HG03095 (cell line): Measurements from ENCODE around the gene MBD1.
"Not testable (repeated sequence)": the region's sequence is repeated elsewhere in the genome, so short reads cannot be mapped to it uniquely, and the experiment has no call there.

Source experiments
- ATAC-seq: cut with Tn5 transposase; IDR thresholded peaks from one replicate; pipeline ENCODE4 v1.9.1; 2021; ENCODE audit warnings: moderate library complexity; ENCODE audit not compliant: unreplicated experiment

MBD1 gene

DNA sequence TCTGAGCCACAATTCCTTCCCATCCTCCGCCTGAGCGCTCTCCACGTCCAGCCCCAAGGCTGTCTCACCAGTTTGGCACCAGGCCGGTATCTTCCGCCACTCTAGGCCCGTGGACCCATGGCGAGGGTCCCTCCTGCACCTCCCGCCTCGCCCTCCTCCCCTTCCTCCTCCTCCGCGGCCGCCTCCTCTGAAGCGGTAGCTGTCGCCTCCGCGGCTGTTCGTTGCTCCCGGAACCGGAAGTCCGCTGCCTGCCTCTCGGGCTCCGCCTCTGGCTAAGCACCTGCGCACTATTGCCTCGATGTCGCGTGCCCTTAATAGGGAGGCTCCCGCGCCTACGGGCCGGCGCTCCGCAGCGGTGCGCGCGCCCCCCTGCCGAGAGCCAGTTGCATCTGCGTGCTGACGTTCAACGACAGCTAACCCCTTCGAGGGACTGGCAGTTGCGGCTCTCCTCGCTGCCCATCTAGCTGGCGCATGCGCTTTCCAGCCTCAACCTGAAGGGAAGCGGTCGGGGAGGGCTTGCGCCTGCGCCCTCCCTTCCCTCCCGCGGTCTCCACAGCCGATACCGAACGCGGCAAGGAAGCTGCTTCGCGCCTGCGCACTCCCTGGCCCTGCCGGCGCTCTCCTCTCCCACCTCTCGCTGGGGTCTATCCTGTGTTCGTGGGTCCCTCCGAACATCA is at the start of gene MBD1:
TSS of gene MBD1 (minus strand) at position 229 of the 677 bp plus-strand sequence. CDS start 1,531 bp downstream, outside the sequence.
- peak; percentile 87 for ATAC-seq

DNA sequence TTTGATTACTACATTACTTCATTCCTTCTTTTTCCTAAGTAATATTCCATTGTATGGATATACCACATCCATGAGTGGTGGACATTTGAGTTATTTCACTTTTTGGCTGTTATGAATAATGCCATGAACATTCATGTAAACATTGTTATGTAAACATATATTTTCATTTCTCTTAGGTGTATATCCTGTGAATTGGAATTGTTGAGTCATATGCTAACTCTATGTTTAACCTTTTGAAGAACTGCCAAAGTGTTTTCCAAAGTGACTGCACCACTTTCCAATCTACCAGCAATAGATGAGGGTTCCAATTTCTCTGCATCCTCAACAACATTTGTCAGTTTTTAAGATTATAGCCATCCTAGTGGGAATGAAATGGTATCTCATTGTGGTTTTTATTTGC is 48.9 kb upstream of the MBD1 start:
- ATAC-seq, result no peak

DNA sequence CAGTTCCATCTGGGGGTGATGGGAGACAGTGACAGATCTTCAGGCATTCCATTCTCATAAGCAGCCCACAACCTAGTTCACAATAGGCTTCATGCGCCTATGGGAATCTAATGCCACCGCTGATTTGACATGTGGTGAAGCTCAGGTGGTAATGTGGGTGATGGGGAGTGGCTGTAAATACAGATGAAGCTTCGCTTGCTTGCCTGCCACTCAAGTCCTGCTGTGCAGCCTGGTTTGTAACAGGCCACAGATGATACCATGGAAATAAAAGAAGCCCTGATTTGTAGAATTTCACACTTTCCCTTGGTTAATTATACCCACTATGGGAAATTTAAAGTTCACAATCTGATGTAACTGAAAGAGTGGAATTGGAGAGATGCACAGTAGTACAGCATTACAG is 46.7 kb upstream of the MBD1 start:
- ATAC-seq, result no peak

GRCh38 chr18:50320719-50321118 is 39.4 kb upstream of the MBD1 start:
- ATAC-seq, result peak; percentile 72

GRCh38 chr18:50315100-50315871 is 34.0 kb upstream of the MBD1 start:
- peak; percentile 75 for ATAC-seq

GRCh38 chr18:50313873-50314460 is 32.6 kb upstream of the MBD1 start:
- no peak for ATAC-seq

GRCh38 chr18:50313031-50313607 is 31.8 kb upstream of the MBD1 start:
- peak; percentile 6 for ATAC-seq

DNA sequence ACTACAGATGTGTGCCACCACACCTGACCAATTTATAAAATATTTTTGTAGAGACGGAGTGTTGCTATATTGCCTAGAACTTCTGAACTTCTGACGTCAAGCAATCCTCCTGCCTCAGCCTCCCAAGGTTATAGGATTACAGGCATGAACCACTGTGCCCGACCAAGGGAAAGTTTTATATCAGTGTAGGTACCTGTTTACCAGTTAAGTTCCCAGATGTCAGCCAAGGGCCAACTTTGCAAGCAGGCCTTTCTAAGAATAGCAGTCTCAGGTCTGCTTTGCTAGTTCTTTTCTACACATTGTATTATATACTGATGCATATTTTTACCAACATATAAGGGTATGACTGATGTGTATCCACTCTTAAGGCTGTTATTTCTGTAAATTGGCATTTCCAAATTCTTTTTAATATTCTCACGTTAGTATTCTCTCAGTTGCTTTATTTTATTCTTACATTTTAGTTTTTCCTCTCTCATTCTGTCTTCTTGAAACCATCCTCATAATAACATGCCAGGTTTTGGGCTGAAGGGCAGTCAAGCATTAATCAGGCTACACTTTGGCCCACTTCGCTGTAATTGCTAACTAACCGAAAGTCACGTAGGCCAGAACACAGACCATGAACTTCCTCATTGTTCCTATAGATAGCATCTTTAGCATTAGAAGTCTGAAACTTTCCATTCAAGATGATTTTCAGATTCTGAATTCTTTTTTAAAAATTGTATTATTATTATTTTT is 31.1 kb upstream of the MBD1 start:
- ATAC-seq, result peak; percentile 67

- no peak for ATAC-seq
These were observed 30.3 kb upstream of the MBD1 start for GRCh38 chr18:50311650-50312049.

GRCh38 chr18:50310080-50310479 is 28.8 kb upstream of the MBD1 start:
- no peak for ATAC-seq

- not testable (repeated sequence) for ATAC-seq
These were observed 27.5 kb upstream of the MBD1 start for GRCh38 chr18:50308851-50309250.

GRCh38 chr18:50307738-50308470 is 26.6 kb upstream of the MBD1 start:
- peak; percentile 87 for ATAC-seq

DNA sequence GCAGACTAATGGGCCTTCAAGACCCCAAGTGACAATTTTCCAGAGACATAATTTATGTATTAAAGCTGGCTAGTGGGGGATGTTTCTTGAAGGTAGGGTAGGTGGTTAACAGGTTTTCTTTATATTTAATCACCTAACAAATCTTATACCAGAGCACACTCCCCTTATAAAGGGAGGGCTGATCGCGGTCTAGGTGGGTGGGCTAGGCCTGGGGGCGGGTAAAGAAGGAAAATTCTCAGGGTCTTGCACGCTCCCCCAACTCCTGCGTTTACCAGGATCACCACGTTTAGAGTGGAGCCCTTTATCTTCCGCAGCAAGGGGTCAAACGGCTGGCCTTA is 26.0 kb upstream of the MBD1 start:
- ATAC-seq, result no peak

GRCh38 chr18:50306944-50307343 is 25.6 kb upstream of the MBD1 start:
- ATAC-seq, result no peak

GRCh38 chr18:50301074-50301473 is 19.8 kb upstream of the MBD1 start:
- no peak for ATAC-seq

GRCh38 chr18:50299626-50300388 is 18.5 kb upstream of the MBD1 start:
- no peak for ATAC-seq

DNA sequence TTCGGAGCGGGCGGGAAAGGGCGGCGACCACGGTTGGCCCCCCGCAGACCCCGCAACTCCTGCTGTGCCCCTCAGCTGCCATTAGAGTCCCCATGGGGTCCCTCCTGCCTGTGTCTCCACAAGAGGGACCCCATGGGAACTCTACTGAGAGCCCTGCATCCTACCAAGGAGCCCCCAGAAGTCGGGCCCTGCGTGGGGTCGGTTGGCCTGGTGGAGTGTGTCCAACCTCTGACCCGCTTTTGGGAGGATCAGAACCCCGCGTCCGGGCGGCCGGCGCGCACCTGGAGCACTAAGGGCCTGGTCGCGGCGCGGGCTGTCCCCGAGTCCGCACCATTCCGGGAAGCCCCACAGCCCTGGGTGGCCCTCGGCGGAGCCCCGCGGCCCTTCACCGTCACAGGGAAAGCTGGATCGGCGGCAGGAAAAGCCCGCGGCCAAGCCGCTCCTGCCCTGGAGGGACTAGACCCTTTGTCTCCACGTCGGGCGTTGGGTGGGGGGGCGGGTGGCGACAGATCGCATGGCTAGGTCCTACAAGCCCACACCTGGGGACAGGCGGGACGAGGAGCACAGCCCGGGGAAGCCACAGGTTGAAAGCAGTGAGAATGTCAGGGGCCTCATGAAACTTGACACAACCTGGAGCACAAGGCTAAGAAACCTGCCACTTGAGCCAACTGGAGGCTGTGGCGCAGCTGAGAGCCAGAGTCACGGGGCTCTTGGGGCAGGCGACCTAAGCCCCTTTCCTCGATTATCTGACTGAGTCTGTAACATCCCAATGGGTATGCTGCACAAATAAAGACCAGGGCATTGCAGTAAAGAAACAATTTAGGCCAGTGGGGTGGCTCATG is 17.3 kb upstream of the MBD1 start:
- no peak for ATAC-seq

GRCh38 chr18:50297621-50298442 is 16.5 kb upstream of the MBD1 start:
- ATAC-seq, result peak; percentile 98
